Activated effector memory CD4-positive, alpha-beta T cell treated with Interleukin-2 at 50 U/mL for 16 hours (primary cell): ENCODE data around the gene MOGAT3.

Source experiments
- DNase-seq: peaks from one replicate; pipeline ENCODE4 v3.0.0-alpha.2; 2020

Gene MOGAT3, protein sequence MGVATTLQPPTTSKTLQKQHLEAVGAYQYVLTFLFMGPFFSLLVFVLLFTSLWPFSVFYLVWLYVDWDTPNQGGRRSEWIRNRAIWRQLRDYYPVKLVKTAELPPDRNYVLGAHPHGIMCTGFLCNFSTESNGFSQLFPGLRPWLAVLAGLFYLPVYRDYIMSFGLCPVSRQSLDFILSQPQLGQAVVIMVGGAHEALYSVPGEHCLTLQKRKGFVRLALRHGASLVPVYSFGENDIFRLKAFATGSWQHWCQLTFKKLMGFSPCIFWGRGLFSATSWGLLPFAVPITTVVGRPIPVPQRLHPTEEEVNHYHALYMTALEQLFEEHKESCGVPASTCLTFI

GRCh38 chr7:101200862-101201599 lies at the start of gene MOGAT3:
MOGAT3 (minus strand) TSS chr7:101201036; CDS start chr7:101200854, 182 bp downstream.
- no peak for DNase-seq

GRCh38 chr7:101250324-101250723 lies 49.5 kb upstream of the MOGAT3 start:
- no peak for DNase-seq

GRCh38 chr7:101248276-101248675 lies 47.4 kb upstream of the MOGAT3 start:
- DNase-seq: no peak

- no peak for DNase-seq
Observed at GRCh38 chr7:101245147-101245668, 44.4 kb upstream of the MOGAT3 start.

- DNase-seq: peak; percentile 91
Observed at GRCh38 chr7:101244375-101245146, 43.7 kb upstream of the MOGAT3 start, which contains the start of gene FIS1. FIS1 (minus strand) TSS chr7:101245081; CDS start chr7:101245004, 77 bp downstream.

GRCh38 chr7:101243646-101244374 lies 43.0 kb upstream of the MOGAT3 start:
- no peak for DNase-seq

DNA sequence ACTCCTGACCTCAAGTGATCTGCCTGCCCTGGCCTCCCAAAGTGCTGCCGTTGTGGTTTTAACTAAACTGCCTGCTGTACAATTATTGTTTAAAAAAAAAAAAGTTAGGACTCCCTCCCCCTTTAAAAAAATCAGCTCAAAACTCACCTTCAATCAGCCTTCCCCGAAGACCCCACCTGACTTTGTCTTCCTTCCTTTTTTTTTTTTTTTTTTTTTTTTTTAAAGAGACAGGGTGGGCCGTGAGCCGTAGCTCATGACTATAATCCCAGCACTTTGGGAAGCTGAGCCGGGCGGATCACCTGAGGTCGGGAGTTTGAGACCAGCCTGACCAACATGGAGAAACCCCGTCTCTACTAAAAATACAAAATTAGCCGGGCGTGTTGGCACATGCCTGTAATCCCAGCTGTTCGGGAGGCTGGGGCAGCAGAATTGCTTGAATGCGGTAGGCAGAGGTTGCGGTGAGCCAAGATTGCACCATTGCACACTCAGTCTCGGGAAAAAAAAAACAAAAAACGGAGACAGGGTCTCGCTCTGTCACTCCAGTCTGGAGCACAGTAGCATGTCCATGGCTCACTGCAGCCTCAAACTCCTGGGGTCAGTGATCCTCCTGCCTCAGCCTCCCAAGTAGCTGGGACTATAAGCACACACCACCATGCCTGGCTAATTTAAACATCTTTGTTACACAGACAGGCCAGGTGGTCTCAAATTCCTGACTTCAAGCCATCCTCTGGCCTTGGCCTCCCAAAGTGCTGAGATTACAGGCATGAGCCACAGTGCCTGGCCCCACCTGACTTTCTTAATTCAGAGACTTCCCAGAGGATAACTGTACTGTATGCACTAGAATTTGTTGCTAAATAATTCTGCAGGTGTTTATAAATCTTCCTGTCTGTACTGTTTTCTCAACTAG lies 40.9 kb upstream of the MOGAT3 start:
- no peak for DNase-seq

- no peak for DNase-seq
Observed at GRCh38 chr7:101241015-101241363, 40.2 kb upstream of the MOGAT3 start.

DNA sequence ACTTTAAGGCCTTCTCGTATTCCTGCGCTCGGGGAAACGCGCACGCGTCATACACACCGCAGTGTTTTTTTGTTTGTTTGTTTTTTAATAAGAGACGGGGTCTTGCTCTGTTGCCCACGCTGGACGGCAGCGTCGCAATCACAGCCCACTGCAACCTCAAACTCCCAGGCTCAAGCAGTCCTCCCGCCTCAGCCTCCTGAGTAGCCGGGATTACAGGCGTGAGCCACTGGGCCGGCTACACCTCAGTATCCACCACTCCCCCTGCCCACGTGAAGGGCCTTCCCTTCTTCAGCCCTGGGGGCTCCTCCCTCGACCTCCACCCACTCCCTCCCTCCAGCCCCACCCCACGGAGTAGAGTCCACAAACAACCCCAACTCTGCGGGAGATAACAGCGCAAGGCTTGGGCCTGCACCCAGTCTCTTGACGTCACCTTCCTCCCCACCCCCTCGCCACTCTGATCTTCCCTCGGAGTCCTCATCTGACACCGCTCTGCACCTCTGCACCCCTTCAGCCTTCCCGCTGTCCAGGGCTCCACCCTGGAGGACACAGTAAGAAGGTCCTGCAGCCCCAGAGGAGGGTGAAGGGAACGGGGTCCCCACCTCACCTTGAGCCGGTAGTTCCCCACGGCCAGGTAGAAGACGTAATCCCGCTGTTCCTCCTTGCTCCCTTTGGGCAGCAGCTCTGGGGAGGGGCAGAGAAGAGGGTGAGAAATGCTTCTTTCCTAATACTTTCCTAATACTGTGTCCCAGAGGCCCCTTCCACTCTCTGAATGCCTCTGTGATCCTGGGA lies 39.6 kb upstream of the MOGAT3 start:
- DNase-seq: no peak

- DNase-seq: no peak
Observed at GRCh38 chr7:101239951-101240220, 39.0 kb upstream of the MOGAT3 start.

DNA sequence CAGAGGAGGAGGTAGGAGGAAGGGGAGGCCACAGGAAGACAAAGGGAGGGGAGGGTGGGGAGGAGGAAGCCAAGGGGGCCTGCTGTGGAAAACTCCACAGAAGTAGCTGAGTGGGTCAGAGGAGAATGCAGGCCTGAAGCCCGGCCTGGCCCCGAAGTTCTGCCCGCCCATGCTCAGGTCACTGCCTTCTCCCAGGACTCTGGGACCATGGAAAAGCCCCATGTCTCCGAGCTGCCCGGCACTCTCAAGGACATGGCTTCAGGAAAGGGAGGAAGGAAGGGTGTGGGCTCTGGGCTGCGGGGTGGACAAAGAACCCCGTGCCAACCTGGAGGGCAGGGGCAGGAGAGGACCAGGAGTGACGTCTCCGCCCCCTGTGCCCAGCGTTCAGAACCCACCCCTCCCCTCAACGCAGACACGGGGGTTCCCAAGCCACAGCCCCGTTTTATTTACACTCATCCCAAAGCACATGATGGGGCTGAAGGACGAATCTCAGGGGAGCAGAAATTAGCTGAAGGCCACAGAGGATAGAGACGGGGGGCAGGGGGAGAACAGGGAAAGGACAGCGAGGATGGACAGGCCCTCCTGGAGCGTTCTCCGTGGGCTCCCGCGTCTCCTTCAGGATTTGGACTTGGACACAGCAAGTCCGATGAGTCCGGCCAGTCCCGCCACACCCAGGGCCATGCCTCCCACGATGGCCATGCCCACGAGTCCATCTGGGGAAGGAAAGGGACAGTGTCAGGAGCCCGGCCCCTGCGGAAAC lies 38.5 kb upstream of the MOGAT3 start:
- DNase-seq: no peak

GRCh38 chr7:101238226-101239182 lies 37.7 kb upstream of the MOGAT3 start:
- no peak for DNase-seq

DNA sequence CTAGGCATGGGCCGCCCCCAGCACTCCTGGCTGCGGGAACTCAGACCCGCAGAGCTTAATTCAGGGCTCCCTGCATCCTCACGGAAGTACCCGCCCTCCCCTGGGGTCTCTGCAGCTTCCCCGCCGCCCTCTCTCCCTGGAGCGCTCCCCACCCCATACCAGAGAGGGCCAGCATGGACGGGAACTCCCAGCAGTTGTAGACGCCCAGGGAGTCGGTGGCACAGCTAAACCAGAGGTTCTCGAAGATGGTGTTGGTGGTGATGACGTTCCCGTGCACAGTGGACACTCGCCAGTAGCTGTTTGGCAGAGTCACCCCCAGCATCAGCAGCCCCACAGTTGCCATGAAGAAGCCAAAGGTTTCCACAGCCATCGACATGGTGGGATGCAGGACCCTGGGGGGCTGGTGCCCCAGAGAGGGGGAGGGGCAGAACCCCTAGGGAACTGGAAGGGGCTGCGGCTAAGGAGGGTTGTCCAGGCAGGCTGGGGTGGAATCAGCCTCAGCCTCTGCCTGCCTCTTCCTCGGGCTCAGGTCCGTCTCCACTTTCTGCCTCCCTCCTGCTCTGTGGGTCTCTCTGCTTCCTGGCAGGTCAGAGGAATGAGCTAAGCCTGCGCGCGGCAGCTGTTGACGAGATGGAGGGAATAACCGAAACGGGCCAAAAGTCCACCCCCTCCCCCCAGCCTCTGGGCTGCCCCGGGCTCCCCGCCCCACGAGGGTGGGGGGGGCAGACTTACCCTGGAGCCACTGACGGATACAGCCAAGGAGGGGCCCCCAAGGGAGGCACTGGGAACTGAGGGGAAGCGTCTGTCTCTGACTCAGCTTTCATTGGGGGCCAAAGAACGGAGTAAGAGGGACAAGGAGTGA lies 36.6 kb upstream of the MOGAT3 start, which contains the start of gene CLDN15:
Gene CLDN15, minus strand, starts transcription at position 597 of the 862 bp plus-strand sequence. Its CDS starts 221 bp downstream, at position 376.
- DNase-seq: no peak

GRCh38 chr7:101236292-101236835 lies 35.5 kb upstream of the MOGAT3 start:
- DNase-seq: no peak

DNA sequence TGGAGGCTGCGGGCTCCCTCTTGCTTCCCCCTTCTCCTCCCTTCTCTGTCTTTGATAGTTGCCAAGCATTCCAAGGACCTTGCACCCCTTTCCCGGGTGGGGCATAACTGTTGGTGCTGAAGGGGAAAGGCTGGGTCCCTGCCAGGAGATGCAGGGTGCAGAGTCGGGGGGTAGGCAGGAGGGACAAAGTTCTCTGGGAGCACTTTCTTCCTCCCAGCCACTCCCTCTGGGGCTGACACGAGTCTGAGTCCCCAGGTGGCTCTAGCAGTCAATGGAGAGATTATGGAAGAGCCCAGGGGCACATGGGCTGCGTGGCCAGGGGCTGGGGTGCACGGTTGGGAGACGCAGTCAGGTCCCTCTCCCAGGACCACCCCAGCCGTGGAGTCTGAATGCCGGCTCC lies 34.7 kb upstream of the MOGAT3 start:
- no peak for DNase-seq

DNA sequence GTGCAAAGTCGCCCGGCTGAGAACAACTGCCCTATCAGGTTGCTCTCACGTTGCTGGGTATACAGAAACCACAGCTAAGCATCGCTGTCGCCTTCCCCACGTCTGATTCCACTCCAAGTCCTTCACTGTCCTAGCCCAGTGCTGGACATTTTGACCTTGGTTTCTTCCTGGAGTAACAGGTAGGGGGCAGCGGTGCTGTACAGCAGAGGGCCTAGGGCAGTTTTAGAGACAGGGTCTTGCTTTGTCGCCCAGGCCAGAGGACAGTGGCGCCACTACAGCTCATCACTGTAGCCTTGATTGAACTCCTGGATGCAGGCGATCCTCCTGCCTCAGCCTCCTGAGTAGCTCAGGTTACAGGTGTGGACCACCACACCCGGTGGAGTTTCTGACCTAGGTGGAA lies 34.2 kb upstream of the MOGAT3 start:
- DNase-seq: no peak

DNA sequence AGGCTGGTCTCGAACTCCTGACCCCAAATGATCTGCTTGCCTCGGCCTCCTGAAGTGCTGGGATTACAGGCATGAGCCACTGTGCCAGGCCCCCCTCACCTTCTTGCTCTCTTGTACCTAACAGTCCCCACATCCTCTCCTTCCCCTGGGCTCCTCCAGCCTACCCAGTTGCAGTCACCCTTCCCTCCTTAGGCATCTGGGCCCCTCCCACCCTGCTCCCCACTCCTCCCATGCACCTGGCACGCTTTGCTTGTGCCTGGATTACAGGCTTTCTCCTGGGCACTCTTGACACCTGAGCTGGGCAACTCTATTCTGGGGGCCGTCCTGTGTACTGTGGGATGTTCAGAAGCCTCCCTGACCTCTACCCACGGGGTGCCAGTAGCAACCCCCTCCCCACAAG lies 33.8 kb upstream of the MOGAT3 start:
- DNase-seq: no peak
